ENCODE measurements around the gene KRT16.
"Not testable (repeated sequence)": the region's sequence is repeated elsewhere in the genome, so short reads cannot be mapped to it uniquely, and the experiment has no call there.

Gene KRT16

DNA sequence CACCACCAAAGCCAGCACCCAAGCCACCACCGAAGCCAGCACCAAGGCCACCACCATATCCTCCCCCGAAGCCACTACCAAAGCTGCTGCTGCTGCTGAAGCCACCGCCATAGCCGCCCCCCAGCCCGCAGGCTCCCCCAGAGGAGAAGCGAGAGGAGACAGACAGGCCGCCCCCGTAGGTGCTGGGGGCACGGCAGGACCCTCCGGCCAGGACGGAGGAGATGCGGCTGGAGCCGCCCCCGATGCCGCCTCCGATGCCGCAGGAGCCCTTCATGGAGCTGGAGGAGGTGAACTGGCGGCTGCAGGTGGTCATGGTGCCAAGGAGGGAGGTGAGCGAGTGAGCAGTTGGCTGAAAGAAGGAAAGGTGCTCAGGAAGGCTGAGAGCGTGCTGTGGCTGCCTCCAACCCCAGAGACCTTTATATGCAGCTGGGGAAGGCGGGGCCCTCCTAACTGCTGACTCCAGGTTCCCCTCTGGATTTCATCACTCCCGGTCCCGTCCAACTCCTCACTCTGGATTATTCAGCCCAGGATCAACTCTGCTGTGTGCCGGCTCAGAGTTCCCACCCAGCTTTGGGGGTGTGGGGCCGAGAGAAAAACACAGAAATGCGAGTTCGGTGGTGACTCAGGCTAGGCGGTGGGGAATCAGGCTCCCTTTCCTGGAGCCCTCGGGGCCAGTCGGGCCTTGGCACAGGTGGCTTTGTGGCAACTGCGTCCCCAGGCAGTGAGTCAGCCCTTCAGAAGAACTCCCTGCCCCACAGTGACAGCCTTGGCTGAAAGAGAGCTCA lies at the start of gene KRT16:
KRT16 (minus strand) TSS at position 392 of the 785 bp plus-strand sequence; CDS start at position 313, 79 bp downstream.
- not testable (repeated sequence) for H3K4me3 Mint-ChIP-seq; H3K9me3 Mint-ChIP-seq; H3K36me3 Mint-ChIP-seq (ENCODE audit: low read depth); H3K27ac Mint-ChIP-seq
- peaks cover 36% of the 10 kb centered on the region for H3K4me1 Mint-ChIP-seq (ENCODE audit: low read depth)
- intact Hi-C loops (cut with micrococcal nuclease): loop anchor here (5.0 kb wide), 1 partner anchor 35 kb away; no protein-coding TSS in a partner anchor
- H3K27me3 Mint-ChIP-seq: peaks cover 64% of the 10 kb centered on the region

DNA sequence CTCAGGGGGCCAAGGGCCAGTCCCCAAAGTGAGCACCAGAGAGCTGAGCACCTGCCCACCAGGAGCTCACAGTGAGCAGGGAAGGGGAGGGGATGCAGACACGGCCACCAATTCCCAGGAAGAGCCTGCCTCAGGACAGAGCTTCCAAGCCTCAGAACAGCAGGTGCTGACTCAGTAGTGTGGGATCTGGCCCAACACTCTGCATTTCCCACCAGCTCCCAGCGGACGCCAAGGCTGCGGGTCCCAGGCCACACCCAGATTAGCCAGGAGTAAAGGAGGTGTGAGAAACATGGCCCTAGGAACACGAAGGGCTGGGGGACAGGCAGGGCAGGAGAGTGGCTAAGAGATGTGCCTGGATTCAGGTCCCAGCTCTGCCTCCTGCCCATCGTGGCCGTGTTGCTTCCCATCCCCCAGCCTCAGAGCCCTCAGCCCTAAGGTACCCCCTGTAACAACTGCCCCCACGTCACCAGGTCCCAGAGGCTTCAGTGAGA lies 47.7 kb upstream of the KRT16 start:
- H3K4me3 Mint-ChIP-seq: no peak overlapping the region
- H3K36me3 Mint-ChIP-seq (ENCODE audit: low read depth): no peaks in the 10 kb centered on the region
- H3K9me3 Mint-ChIP-seq: no peaks in the 10 kb centered on the region
- no peak overlapping the region for H3K27ac Mint-ChIP-seq
- H3K27me3 Mint-ChIP-seq: peaks cover 34% of the 10 kb centered on the region
- intact Hi-C loops (cut with micrococcal nuclease): loop anchor here (5.0 kb wide), 1 partner anchor 173 kb away; the partner anchor contains the start of gene KRT36
- peaks cover 2% of the 10 kb centered on the region for H3K4me1 Mint-ChIP-seq (ENCODE audit: low read depth)

DNA sequence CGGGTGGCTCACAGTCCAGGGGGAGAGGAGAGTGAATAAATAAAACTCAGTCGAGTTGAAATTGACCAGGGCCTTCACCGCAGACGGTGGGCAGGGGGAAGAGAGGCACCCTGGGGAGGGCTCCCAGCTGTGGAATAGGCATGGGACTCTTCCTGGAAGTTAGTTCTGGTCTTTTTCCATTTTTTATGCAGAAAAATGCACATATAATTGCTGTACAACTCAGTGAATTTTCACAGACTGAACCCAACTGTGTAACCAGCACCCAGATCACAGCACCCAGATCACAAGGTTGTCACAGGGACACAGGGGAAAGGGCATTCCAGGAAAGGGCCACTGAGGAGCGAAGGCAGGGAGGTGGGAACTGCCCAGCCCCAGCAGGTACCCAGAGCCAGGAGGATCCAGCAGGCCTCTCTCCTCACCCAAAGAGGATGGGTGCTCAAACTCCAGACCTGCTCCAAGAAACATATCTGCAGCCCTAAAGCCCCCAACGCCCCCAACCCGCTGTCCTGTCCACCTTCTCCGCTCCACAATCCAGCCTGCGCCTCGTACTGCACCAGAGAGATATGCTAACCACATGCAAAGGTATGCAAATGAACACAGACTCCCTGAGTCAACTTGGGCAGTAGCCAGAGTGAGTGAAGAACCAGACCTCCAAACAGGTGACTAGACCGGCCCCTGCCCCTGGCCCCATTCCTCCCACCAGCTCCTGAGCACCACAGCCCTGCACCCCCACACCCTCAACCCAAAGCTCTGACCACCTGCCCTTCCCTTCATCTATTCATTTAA lies 47.1 kb upstream of the KRT16 start:
- Mint-ChIP-seq H3K27me3 (peaks cover 32% of the 10 kb centered on the region), H3K36me3 (ENCODE audit: low read depth) (no peaks in the 10 kb centered on the region), H3K4me3 (no peak overlapping the region), H3K4me1 (ENCODE audit: low read depth) (no peaks in the 10 kb centered on the region), H3K27ac (no peak overlapping the region), H3K9me3 (no peaks in the 10 kb centered on the region)
- intact Hi-C loops (cut with micrococcal nuclease): loop anchor here (5.0 kb wide), 1 partner anchor 172 kb away; the partner anchor contains the start of gene KRT36

DNA sequence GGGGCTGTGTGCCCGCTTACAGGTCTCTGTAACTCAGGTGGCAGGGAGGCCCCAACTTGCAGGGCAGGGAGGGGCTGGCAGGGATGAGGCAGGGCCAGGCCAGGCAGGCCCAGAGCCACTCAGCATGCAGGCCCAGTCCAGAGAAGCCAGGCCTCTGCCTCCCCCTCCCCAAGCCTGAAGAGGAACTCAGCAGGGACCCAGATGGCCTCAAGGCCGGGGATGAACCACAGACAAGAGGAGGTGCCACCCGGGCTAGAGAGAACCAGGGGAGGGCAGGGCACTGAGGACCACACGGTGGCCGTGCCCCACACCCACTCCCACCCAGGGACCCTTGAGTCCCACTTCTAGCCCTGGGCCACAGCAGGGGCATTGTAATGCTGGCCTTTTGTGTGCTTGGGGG lies 46.3 kb upstream of the KRT16 start:
- peaks cover 26% of the 10 kb centered on the region for H3K27me3 Mint-ChIP-seq

GRCh38 chr17:41657936-41658335 lies 45.4 kb upstream of the KRT16 start:
- H3K27me3 Mint-ChIP-seq: peaks cover 17% of the 10 kb centered on the region
- intact Hi-C loops (cut with micrococcal nuclease): no loop called here

More for the DNA sequence above, 46.3 kb upstream of the KRT16 start:
- no peaks in the 10 kb centered on the region for H3K9me3 Mint-ChIP-seq
- no peak overlapping the region for H3K4me3 Mint-ChIP-seq
- H3K27ac Mint-ChIP-seq: no peak overlapping the region
- no peaks in the 10 kb centered on the region for H3K4me1 Mint-ChIP-seq (ENCODE audit: low read depth)
- no peaks in the 10 kb centered on the region for H3K36me3 Mint-ChIP-seq (ENCODE audit: low read depth)
- intact Hi-C loops (cut with micrococcal nuclease): no loop called here

GRCh38 chr17:41657176-41657754 lies 44.7 kb upstream of the KRT16 start:
- Mint-ChIP-seq H3K27me3 (peaks cover 15% of the 10 kb centered on the region), H3K9me3 (no peaks in the 10 kb centered on the region), H3K27ac (no peak overlapping the region), H3K36me3 (ENCODE audit: low read depth) (no peaks in the 10 kb centered on the region), H3K4me3 (no peak overlapping the region), H3K4me1 (ENCODE audit: low read depth) (peaks cover under 1% of the 10 kb centered on the region)
- intact Hi-C loops (cut with micrococcal nuclease): no loop called here

More at GRCh38 chr17:41657936-41658335, 45.4 kb upstream of the KRT16 start:
- Mint-ChIP-seq H3K36me3 (ENCODE audit: low read depth) (no peaks in the 10 kb centered on the region), H3K27ac (no peak overlapping the region), H3K4me3 (no peak overlapping the region), H3K9me3 (no peaks in the 10 kb centered on the region), H3K4me1 (ENCODE audit: low read depth) (no peaks in the 10 kb centered on the region)

DNA sequence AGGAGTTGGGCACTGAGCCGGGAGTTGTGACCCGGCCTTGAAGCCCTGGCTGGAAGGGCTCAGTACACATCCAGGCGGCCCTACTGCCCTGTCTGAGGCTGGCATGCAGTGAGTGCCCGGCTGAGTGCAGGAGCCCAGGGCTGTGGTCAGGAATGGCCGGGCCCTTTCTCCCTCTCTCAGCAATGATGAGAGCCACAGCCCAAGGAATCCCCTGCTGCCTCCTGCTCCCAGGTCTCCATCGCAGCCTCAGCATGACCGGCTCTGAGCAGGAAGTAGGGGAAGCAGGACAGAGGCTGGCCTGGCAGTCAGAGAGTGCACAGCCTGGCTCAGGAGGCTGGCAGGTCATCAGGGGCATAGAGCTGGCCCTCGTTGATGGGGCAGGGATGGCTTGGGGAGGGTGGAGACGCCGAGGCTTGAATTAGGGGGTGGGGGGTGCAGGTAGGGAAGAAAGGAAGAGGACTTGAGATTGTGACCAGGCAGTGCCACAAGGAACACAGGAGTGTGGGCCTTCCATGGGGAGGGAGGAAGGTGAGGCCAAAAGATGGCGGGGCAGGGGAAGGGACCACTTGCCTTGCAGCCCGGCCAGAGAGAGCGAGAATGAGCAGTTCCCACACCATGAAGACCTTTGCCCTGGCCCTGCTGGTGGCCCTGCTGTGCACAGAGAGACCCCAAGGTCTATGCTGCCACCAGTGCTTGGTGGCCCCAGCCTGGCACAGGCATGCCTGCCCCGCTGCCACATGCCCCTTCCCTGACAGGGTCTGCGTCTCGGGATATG lies 43.9 kb upstream of the KRT16 start:
- intact Hi-C loops (cut with micrococcal nuclease): no loop called here
- no peaks in the 10 kb centered on the region for H3K36me3 Mint-ChIP-seq (ENCODE audit: low read depth)
- peaks cover 4% of the 10 kb centered on the region for H3K4me1 Mint-ChIP-seq (ENCODE audit: low read depth)
- H3K9me3 Mint-ChIP-seq: no peaks in the 10 kb centered on the region
- H3K4me3 Mint-ChIP-seq: no peak overlapping the region
- peaks cover 15% of the 10 kb centered on the region for H3K27me3 Mint-ChIP-seq
- H3K27ac Mint-ChIP-seq: no peak overlapping the region

DNA sequence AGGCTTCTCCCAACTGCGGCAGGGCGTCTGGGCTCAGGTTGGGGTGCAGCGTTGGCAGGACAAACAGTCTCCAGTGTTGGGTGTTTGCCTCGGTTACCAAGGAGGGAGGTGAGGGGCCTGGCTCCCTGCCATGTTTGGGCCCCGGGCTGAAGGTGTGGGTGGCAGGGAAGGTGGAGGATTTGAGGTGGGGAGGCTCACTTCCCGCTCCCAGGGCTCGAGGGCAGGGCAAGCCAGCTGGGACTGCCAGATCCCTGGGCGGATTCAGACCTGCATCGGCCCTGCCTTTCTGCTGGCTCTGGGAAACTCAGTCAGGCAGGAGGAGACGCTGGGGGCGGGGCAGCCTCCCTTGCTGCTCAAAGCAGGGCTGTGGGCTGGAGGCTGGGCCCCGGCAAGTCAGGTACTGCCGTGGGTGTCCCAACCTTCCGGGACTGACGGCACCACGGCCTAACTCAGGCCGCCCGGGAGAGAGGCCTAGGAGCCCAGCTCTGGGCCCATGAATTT lies 43.1 kb upstream of the KRT16 start:
- H3K9me3 Mint-ChIP-seq: no peaks in the 10 kb centered on the region
- intact Hi-C loops (cut with micrococcal nuclease): no loop called here

GRCh38 chr17:41654678-41655607 lies 42.4 kb upstream of the KRT16 start:
- Mint-ChIP-seq H3K27me3 (peaks cover 10% of the 10 kb centered on the region), H3K36me3 (ENCODE audit: low read depth) (no peaks in the 10 kb centered on the region), H3K4me1 (ENCODE audit: low read depth) (peaks cover 4% of the 10 kb centered on the region), H3K9me3 (no peaks in the 10 kb centered on the region), H3K4me3 (no peak overlapping the region), H3K27ac (no peak overlapping the region)
- intact Hi-C loops (cut with micrococcal nuclease): no loop called here

More for the DNA sequence above, 43.1 kb upstream of the KRT16 start:
- Mint-ChIP-seq H3K36me3 (ENCODE audit: low read depth) (no peaks in the 10 kb centered on the region), H3K4me3 (no peak overlapping the region), H3K27ac (no peak overlapping the region), H3K4me1 (ENCODE audit: low read depth) (peaks cover 4% of the 10 kb centered on the region), H3K27me3 (peaks cover 14% of the 10 kb centered on the region)

DNA sequence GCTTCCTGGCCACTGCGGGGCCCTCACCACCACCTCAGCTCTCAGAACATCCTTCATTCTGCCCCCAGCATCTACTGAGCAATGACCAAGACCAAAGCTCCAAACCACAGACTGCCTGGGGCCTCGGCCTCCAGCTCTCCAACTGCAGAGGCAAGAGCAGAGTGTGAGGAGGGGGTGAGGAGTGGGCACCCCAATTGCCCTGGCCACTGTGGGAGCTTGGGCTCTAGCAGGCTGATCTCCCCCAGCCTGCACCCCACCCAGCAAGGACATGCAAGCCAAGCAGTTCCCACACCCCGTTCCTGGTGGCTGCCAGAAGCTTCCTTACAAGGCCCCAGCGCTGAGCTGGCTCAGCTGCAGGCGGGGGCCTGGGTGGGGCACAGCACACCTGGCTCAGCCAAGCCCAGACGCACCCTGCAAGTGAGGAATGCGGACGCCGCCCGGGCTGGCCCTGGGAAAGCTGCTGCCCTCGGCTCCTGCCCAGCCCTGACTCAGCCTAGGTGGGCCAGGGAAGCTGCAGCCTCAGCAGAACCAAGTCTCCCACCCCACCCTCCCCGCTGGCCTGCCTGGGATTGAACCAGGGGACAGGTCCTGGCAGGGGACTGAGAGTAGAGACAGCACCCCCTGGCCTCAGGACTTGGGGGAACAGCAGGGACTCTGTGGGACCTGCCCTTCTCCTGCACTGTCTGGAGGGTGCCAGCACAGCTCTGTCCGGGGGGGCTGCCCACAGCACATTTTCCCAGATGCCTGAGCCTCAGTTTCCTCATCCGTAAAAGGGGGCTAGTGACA lies 41.5 kb upstream of the KRT16 start:
- no peak overlapping the region for H3K4me3 Mint-ChIP-seq
- H3K36me3 Mint-ChIP-seq (ENCODE audit: low read depth): no peaks in the 10 kb centered on the region

DNA sequence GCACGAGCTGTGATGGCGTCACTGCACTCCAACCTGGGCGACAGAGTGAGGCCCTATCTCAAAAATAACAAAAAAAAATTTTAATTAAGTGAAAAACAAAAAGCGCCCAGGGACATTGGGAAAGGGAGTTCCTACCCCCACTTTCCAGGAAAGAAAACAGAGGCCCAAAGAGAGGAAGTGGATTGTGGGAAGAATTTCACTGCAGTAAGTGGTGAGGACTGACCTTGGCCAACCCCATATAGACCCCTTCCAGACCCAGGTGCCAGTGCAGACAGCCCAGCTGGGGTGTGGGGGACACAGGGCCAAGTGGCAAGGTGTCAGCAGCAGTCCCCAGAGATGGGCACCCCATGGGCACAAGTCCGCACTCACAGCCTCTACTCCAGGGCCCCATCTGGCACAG lies 40.9 kb upstream of the KRT16 start:
- H3K27ac Mint-ChIP-seq: no peak overlapping the region

More for the DNA sequence above, 41.5 kb upstream of the KRT16 start:
- H3K4me1 Mint-ChIP-seq (ENCODE audit: low read depth): peaks cover 4% of the 10 kb centered on the region
- peaks cover 8% of the 10 kb centered on the region for H3K27me3 Mint-ChIP-seq
- no peak overlapping the region for H3K27ac Mint-ChIP-seq
- intact Hi-C loops (cut with micrococcal nuclease): no loop called here
- no peaks in the 10 kb centered on the region for H3K9me3 Mint-ChIP-seq

DNA sequence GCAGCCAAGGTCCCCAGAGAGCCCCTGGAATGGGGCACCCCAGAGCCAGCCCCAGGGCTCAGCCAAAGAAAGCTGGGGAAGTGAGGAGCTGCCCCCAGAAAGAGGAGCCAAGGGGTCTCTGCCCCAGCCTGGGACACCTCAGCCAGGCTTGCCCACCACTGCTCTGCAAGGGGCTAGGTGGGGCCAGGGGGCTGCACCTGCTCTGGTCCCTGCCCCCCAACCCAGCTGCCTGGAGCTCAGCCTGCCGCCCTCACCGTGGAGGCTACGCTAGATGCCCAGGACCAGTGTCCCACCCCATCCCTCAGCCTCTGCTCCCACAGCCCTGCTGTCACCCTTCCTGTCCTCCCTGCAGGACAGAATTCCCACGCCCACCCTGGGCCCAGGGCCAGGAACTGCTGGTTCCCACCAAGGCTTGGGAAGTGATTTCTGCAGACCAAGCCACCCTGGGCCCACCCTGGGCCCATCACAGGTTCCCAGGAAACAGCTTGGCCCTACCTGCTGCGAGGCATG lies 39.9 kb upstream of the KRT16 start:
- Mint-ChIP-seq H3K36me3 (ENCODE audit: low read depth) (no peaks in the 10 kb centered on the region), H3K27ac (no peak overlapping the region), H3K4me1 (ENCODE audit: low read depth) (peaks cover 19% of the 10 kb centered on the region), H3K9me3 (no peaks in the 10 kb centered on the region), H3K4me3 (no peak overlapping the region), H3K27me3 (peaks cover 13% of the 10 kb centered on the region)
- intact Hi-C loops (cut with micrococcal nuclease): no loop called here

More for the DNA sequence above, 40.9 kb upstream of the KRT16 start:
- Mint-ChIP-seq H3K4me3 (no peak overlapping the region), H3K27me3 (peaks cover 10% of the 10 kb centered on the region), H3K9me3 (no peaks in the 10 kb centered on the region), H3K4me1 (ENCODE audit: low read depth) (peaks cover 10% of the 10 kb centered on the region), H3K36me3 (ENCODE audit: low read depth) (no peaks in the 10 kb centered on the region)
- intact Hi-C loops (cut with micrococcal nuclease): no loop called here

Measured in dendritic cell treated with granulocyte-macrophage colony-stimulating factor and Interleukin-4, amounts not matched to agents 40 ng/mL and 50 ng/mL, for 4 days (primary cell).